SU-DHL-6 (cell line): ENCODE results near the gene C12orf76.
"Not testable (repeated sequence)": the region's sequence is repeated elsewhere in the genome, so short reads cannot be mapped to it uniquely, and the experiment has no call there.

Source experiments
- H2AFZ ChIP-seq: fragments of 200-600 bp; sonication (generic); 2 replicates; pipeline ENCODE4 v1.6.1; 2014; ENCODE audit warnings: low read depth, mild to moderate bottlenecking, moderate library complexity, mixed read lengths, antibody characterized with exemption, low read length; ENCODE audit not compliant: severe bottlenecking
- H3F3A ChIP-seq: fragments of 200-600 bp; shearing (Covaris generic); 2 replicates; pipeline ENCODE4 v1.6.0; 2016; ENCODE audit warnings: antibody characterized with exemption, mild to moderate bottlenecking; ENCODE audit not compliant: insufficient read depth
- H3K27ac ChIP-seq: fragments of 200-600 bp; sonication (generic); 2 replicates; pipeline ENCODE4 v1.5.1; 2016; ENCODE audit warnings: low read depth, mild to moderate bottlenecking, low read length, moderate library complexity, mixed read lengths
- H3K27me3 ChIP-seq: fragments of 200-600 bp; sonication (generic), shearing (Covaris generic); 2 replicates; pipeline ENCODE4 v1.6.0; 2014; ENCODE audit warnings: mild to moderate bottlenecking, low read length
- H3K36me3 ChIP-seq: fragments of 200-600 bp; sonication (generic); 2 replicates; pipeline ENCODE4 v1.6.1; 2014; ENCODE audit warnings: mild to moderate bottlenecking, low read length, mixed read lengths
- H3K4me2 ChIP-seq: fragments of 300-600, 200-600 bp; shearing (Covaris generic), sonication (generic); 2 replicates; pipeline ENCODE4 v1.6.0; 2014; ENCODE audit warnings: low read length, low read depth, mild to moderate bottlenecking; ENCODE audit not compliant: poor library complexity, severe bottlenecking
- H3K4me3 ChIP-seq: fragments of 200-600 bp; sonication (generic); 2 replicates; pipeline ENCODE4 v1.5.1; 2014; ENCODE audit warnings: antibody characterized with exemption, low read length, mild to moderate bottlenecking, mixed read lengths; ENCODE audit not compliant: insufficient read depth, poor library complexity, severe bottlenecking
- H3K79me2 ChIP-seq: fragments of 200-600 bp; sonication (generic); 2 replicates; pipeline ENCODE4 v1.6.1; 2014; ENCODE audit warnings: mild to moderate bottlenecking, low read length, moderate library complexity; ENCODE audit not compliant: insufficient read depth
- H3K9ac ChIP-seq: fragments of 200-600 bp; sonication (generic); 2 replicates; pipeline ENCODE4 v1.7.0; 2014; ENCODE audit warnings: mild to moderate bottlenecking, low read length
- H3K9me2 ChIP-seq: fragments of 200-600 bp; sonication (generic); replicated peaks from 2 replicates; pipeline ENCODE4 v1.6.1; 2014; ENCODE audit warnings: low read length; ENCODE audit not compliant: insufficient read depth
- H3K9me3 ChIP-seq: fragments of 200-600 bp; sonication (generic); 2 replicates; pipeline ENCODE4 v1.6.1; 2014; ENCODE audit warnings: low read length, mixed read lengths; ENCODE audit not compliant: insufficient read depth
- H4K20me1 ChIP-seq: fragments of 200-600 bp; sonication (generic); 2 replicates; pipeline ENCODE4 v1.6.1; 2014; ENCODE audit warnings: low read depth, mild to moderate bottlenecking, antibody characterized with exemption, low read length, moderate library complexity, mixed read lengths
- EZH2phosphoT487 ChIP-seq: fragments of 200-600 bp; sonication (generic), shearing (Covaris generic); conservative IDR thresholded peaks from 2 replicates; pipeline ENCODE4 v1.6.1; 2018; ENCODE audit warnings: mild to moderate bottlenecking, antibody characterized with exemption, low read length, moderate library complexity, mixed read lengths
- TF ChIP-seq, protein P1 (sequence below): fragments of 200-600 bp; sonication (generic); IDR thresholded peaks from one replicate; pipeline ENCODE4 v1.5.1; 2017; ENCODE audit warnings: antibody characterized with exemption, mild to moderate bottlenecking, low read length, moderate library complexity; ENCODE audit not compliant: insufficient read depth, poor library complexity, severe bottlenecking

The C12orf76 gene

DNA sequence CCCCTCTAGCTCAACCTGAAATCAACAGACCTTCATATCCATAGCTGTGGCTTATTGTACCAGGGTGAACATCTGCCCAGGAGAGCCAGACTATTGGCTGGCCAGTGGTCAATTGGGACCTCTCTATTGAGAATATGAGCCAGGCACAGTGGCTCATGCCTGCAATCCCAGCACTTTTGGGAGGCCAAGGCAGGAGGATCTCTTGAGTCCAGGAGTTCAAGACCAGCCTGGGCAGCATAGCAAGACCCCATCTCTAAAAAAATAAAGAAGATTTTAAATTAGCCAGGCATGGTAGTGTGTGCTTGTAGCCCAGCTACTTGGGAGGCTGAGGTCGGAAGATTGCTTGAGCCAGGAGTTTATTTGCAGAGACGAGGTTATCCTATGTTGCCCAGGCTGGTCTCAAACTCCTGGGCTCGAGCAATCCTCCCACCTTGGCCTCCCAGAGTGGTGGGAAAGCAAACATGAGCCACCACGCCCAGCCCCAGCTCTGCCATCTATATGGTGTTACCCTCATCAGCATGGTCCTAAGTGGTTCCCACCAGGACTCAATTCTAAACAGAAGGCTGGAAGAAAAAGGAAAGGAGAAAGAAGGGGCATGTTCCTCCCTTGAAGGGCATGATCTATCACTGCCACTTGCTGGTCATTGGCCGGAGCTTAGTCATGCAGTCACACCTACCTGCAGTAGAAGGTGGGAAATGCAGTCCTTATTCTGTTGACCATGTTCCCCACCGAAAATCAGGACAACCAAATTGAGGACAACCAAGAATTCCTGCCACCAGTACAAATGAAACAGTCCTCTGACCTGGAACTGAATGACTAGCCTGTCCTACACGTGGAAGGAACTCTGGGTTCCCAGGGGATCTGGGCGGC is 42.2 kb upstream of the C12orf76 start:
- Histone ChIP-seq H3K9ac (no peak overlapping the region), H4K20me1 (no peaks in the 10 kb centered on the region), H3K9me3 (no peaks in the 10 kb centered on the region), H2AFZ (no peak overlapping the region), H3K27ac (no peak overlapping the region), H3K79me2 (no peaks in the 10 kb centered on the region), H3K27me3 (no peaks in the 10 kb centered on the region), H3K4me2 (no peak overlapping the region), H3F3A (no peaks in the 10 kb centered on the region), H3K36me3 (no peaks in the 10 kb centered on the region), H3K4me3 (no peak overlapping the region), H3K9me2 (no peaks in the 10 kb centered on the region)
- no peak for TF ChIP-seq EZH2phosphoT487
- TF ChIP-seq, protein P1, sequence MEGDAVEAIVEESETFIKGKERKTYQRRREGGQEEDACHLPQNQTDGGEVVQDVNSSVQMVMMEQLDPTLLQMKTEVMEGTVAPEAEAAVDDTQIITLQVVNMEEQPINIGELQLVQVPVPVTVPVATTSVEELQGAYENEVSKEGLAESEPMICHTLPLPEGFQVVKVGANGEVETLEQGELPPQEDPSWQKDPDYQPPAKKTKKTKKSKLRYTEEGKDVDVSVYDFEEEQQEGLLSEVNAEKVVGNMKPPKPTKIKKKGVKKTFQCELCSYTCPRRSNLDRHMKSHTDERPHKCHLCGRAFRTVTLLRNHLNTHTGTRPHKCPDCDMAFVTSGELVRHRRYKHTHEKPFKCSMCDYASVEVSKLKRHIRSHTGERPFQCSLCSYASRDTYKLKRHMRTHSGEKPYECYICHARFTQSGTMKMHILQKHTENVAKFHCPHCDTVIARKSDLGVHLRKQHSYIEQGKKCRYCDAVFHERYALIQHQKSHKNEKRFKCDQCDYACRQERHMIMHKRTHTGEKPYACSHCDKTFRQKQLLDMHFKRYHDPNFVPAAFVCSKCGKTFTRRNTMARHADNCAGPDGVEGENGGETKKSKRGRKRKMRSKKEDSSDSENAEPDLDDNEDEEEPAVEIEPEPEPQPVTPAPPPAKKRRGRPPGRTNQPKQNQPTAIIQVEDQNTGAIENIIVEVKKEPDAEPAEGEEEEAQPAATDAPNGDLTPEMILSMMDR, result no peak

DNA sequence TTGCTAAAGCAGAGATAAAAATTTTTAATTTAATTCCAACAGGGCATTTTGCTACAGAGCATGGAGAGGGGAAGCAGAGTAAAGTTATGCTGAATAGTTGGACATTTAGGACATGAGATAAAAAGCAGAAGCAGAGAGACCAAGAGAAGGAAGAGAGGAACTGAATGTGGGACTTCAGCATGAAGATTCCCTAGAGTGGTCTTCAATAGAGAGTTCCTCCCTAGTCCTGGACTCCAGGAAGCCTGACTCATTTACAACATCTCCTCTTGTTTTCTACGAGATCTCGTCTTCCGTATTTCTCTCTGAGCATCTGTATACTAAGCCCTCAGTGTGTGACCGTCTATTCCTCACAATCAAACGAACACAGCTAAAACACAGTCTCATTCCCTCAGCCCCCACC is 40.6 kb upstream of the C12orf76 start:
- Histone ChIP-seq H3K79me2 (no peaks in the 10 kb centered on the region), H2AFZ (no peak overlapping the region), H4K20me1 (no peaks in the 10 kb centered on the region), H3K9me2 (no peaks in the 10 kb centered on the region), H3K9ac (no peak overlapping the region), H3K27me3 (no peaks in the 10 kb centered on the region), H3K4me2 (no peak overlapping the region), H3K4me3 (no peak overlapping the region), H3K27ac (no peak overlapping the region), H3K9me3 (no peaks in the 10 kb centered on the region), H3K36me3 (no peaks in the 10 kb centered on the region), H3F3A (no peaks in the 10 kb centered on the region)
- TF ChIP-seq, protein P1, result no peak
- no peak for TF ChIP-seq EZH2phosphoT487

DNA sequence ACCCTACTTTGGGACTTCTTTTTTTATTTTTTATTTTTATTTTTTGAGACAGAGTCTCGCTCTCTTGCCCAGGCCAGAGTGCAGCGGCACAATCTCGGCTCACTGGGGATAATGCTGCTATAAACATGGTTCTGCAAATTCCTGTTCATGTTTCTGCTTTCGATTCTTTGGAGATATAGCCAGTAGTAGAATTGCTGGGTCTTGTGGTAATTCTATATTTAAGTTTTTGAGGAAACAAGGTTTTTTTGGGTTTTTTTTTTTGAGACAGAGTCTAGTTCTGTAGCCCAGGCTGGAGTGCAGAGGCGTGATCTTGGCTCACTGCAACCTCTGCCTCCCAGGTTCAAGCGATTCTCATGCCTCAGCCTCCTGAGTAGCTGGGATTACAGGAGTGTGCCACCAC is 39.9 kb upstream of the C12orf76 start:
- H3K79me2 ChIP-seq, H3K4me2 ChIP-seq, H4K20me1 ChIP-seq, H3K36me3 ChIP-seq, H3K9ac ChIP-seq, H3K27ac ChIP-seq, H3K4me3 ChIP-seq, H3K9me2 ChIP-seq, H3K27me3 ChIP-seq, H2AFZ ChIP-seq, H3F3A ChIP-seq, H3K9me3 ChIP-seq: not testable (repeated sequence)

DNA sequence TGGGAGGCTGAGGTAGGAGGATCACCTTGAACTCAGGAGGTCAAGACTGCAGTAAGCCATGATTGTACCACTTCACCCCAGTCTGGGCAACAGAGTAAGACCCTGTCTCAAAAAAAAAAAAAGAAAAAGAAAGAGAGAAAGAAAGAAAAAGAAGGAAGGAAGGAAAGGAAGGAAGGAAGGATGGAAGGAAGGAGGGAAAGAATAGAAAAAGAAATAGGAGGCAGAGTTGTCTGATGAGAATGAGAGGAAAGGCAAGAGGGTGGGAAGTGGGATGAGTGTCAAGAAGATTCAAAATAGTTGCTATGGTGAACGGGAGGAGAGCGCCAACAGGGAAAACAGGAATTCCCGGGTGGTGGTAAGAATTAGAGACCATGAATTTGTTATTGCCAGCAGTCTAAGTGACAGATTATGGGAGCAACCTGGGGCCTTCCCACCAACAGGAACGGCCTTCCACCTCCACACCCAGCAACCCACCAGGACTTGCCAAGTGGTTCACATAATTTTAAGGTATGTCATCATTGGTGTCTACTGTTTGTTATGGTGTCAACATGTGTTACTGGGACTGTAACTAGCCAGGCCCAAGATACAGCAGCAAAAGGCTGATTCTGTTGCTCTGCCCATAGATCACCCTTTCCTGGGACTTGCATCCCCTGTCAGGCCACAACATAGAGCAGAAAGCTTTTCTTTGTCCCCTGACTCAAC is 36.1 kb upstream of the C12orf76 start:
- Histone ChIP-seq H3K27me3 (no peaks in the 10 kb centered on the region), H2AFZ (no peak overlapping the region), H3K9ac (no peak overlapping the region), H3K9me2 (no peaks in the 10 kb centered on the region), H3K4me3 (no peak overlapping the region), H3K36me3 (no peaks in the 10 kb centered on the region), H3K9me3 (no peaks in the 10 kb centered on the region), H3K79me2 (no peaks in the 10 kb centered on the region), H4K20me1 (no peaks in the 10 kb centered on the region), H3F3A (no peaks in the 10 kb centered on the region), H3K4me2 (no peak overlapping the region), H3K27ac (no peak overlapping the region)
- TF ChIP-seq, protein P1, result no peak
- TF ChIP-seq EZH2phosphoT487, result no peak
